Esophagus muscularis mucosa (tissue), 4 donors: ENCODE data around the gene PAK4.
"Not testable (repeated sequence)": the region's sequence is repeated elsewhere in the genome, so short reads cannot be mapped to it uniquely, and the experiment has no call there.

ENCODE experiments used
- CTCF ChIP-seq, 3 experiments: fragments of 200-600 bp in 2 of 3; fragments of 450-650 bp in 1 of 3; sonication (generic) in 2 of 3; IDR thresholded peaks; one replicate each; pipeline ENCODE4 v1.5.1; 2017 to 2019; ENCODE audit warnings: antibody characterized with exemption in 3 of 3, mild to moderate bottlenecking in 2 of 3, moderate library complexity in 1 of 3
- EP300 ChIP-seq: sonication (generic); formaldehyde crosslinking; IDR thresholded peaks from one replicate; pipeline ENCODE4 v1.6.1; 2017; ENCODE audit warnings: antibody characterized with exemption
- POLR2A ChIP-seq: fragments of 450-650 bp; IDR thresholded peaks from one replicate; pipeline ENCODE4 v1.6.1; 2017; ENCODE audit warnings: antibody characterized with exemption, moderate library complexity, mild to moderate bottlenecking, low read depth
- POLR2AphosphoS5 ChIP-seq, 2 donors: sonication (generic); formaldehyde crosslinking; IDR thresholded peaks; one replicate each; pipeline ENCODE4 v1.6.1; 2017; ENCODE audit warnings: antibody characterized with exemption in 2 of 2

GRCh38 chr19:39090016-39090415 is 35.6 kb upstream of the PAK4 start:
- not testable (repeated sequence) for TF ChIP-seq CTCF (IDR thresholded peaks at IDR 0.05); POLR2A; EP300; POLR2AphosphoS5 (IDR thresholded peaks at IDR 0.05)
